HFF-Myc (cell line): ENCODE measurements around the gene JMJD7.

Experiments used
- DNase-seq: peaks from one replicate; pipeline ENCODE4 v3.0.0-alpha.2; 2011; ENCODE audit warnings: low read depth; ENCODE audit errors: extremely low read depth
- H3K4me3 ChIP-seq: replicated peaks from 2 replicates; pipeline ENCODE4 v1.5.1; 2011; ENCODE audit warnings: low read depth, mild to moderate bottlenecking, control low read depth, low read length
- TF ChIP-seq, protein P1 (sequence below): IDR thresholded peaks from 2 replicates; pipeline ENCODE4 v1.5.1; 2012; ENCODE audit warnings: mild to moderate bottlenecking, low read depth, low read length, control low read depth; ENCODE audit errors: missing control alignments

JMJD7 gene

DNA sequence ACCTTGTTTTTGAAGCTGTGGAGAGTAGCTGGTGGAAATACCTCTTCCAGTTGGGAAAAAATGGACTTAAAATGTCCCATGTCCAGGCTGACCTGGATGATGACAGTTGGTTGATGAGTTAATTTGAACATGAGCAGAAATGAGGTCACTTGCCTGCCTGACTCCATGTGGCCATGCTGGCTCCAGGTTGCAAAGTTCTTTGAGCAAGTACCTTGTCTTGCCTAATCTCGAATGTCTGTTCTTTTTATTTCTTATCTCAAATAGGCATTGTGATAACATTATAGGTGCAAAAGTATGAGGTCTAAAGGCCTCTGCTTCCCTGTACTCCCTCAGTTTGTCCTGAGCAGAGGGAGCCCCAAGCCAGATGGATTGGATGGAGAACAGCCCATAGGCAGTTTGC is 44.6 kb upstream of the JMJD7 start:
- DNase-seq = no peak
- TF ChIP-seq, protein P1, sequence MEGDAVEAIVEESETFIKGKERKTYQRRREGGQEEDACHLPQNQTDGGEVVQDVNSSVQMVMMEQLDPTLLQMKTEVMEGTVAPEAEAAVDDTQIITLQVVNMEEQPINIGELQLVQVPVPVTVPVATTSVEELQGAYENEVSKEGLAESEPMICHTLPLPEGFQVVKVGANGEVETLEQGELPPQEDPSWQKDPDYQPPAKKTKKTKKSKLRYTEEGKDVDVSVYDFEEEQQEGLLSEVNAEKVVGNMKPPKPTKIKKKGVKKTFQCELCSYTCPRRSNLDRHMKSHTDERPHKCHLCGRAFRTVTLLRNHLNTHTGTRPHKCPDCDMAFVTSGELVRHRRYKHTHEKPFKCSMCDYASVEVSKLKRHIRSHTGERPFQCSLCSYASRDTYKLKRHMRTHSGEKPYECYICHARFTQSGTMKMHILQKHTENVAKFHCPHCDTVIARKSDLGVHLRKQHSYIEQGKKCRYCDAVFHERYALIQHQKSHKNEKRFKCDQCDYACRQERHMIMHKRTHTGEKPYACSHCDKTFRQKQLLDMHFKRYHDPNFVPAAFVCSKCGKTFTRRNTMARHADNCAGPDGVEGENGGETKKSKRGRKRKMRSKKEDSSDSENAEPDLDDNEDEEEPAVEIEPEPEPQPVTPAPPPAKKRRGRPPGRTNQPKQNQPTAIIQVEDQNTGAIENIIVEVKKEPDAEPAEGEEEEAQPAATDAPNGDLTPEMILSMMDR = no peak
- no peak overlapping the region for H3K4me3 ChIP-seq

- no peak for DNase-seq
- no peak overlapping the region for H3K4me3 ChIP-seq
- TF ChIP-seq, protein P1 = no peak
Measured at GRCh38 chr15:41788262-41788661, 39.6 kb upstream of the JMJD7 start.

DNA sequence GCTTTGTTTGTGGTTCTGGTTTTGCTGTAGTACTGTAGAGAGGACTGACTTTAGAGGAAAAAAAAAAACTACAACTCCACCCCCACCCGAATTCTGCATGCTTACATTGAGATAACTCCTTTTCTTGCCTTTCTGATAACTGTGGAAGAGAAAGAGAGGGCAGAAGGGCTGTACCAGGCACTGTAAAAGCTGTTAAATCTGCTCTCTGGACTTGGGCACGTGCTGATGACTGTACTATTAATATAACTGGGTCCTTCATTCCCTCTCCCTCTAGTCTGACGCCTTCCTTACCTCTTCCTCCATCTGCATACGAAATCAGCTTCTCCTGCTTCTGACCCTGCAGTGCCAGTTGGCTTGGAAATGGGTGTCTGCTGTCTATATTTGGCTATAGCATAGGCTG is 38.7 kb upstream of the JMJD7 start:
- no peak overlapping the region for H3K4me3 ChIP-seq
- TF ChIP-seq, protein P1 = no peak
- no peak for DNase-seq

DNA sequence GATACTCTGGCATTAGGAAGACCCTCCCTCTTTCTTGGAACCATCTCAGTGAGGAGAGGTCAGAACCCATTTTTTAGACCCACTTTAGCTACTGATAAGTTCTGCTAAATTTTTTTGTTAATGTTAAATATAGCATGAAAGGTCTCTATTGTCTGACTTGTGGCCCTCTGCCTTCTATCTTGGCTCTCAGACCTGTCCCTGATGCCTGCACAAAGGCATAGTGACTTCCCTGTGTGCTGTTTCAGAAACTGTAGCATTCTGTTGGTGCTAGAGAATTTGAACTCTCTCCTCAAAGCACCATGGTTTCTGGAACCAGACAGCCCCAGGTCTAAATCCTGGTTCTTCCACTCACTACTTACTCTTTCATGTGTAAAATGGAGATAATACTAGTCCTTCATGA is 38.2 kb upstream of the JMJD7 start:
- no peak overlapping the region for H3K4me3 ChIP-seq
- no peak for DNase-seq
- TF ChIP-seq, protein P1 = no peak

- DNase-seq = no peak
- TF ChIP-seq, protein P1 = no peak
- H3K4me3 ChIP-seq = no peak overlapping the region
Measured at GRCh38 chr15:41790169-41790568, 37.7 kb upstream of the JMJD7 start.

GRCh38 chr15:41790756-41791546 is 36.9 kb upstream of the JMJD7 start:
- DNase-seq = peak; percentile 74
- H3K4me3 ChIP-seq = peak overlapping the region; percentile 12; the same call in 1 of the 2 replicates
- TF ChIP-seq, protein P1 = no peak
